Esophagus muscularis mucosa (tissue), 3 donors: ENCODE results near the gene MICU1.

Source experiments
- EP300 ChIP-seq: sonication (generic); formaldehyde crosslinking; IDR thresholded peaks from one replicate; pipeline ENCODE4 v1.6.1; 2017; ENCODE audit warnings: antibody characterized with exemption
- TF ChIP-seq, protein P1 (sequence below), 3 experiments: fragments of 200-600 bp in 2 of 3; fragments of 450-650 bp in 1 of 3; sonication (generic) in 2 of 3; IDR thresholded peaks; one replicate each; pipeline ENCODE4 v1.5.1; 2017 to 2019; ENCODE audit warnings: antibody characterized with exemption in 3 of 3, mild to moderate bottlenecking in 2 of 3, moderate library complexity in 1 of 3

DNA sequence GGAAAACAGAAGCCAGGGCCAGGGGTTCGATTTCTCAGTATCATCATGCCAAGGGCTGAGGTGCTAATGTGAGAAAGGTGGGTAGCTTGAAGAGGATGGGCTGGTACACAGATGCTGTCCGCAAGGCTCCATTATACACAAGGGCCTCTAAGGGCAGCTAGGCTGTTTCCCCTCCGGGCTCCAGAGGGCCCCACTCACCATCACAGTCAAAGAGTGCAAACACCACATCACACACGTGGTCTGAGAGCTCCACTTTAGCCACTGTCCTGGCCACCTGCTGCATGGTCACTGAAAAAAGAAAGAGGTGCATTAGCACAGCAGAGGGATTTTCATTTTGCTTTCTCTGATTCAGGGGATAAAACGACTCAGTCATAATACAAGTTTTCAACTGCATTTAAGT, 250.3 kb downstream of the MICU1 start:
- TF ChIP-seq, protein P1, sequence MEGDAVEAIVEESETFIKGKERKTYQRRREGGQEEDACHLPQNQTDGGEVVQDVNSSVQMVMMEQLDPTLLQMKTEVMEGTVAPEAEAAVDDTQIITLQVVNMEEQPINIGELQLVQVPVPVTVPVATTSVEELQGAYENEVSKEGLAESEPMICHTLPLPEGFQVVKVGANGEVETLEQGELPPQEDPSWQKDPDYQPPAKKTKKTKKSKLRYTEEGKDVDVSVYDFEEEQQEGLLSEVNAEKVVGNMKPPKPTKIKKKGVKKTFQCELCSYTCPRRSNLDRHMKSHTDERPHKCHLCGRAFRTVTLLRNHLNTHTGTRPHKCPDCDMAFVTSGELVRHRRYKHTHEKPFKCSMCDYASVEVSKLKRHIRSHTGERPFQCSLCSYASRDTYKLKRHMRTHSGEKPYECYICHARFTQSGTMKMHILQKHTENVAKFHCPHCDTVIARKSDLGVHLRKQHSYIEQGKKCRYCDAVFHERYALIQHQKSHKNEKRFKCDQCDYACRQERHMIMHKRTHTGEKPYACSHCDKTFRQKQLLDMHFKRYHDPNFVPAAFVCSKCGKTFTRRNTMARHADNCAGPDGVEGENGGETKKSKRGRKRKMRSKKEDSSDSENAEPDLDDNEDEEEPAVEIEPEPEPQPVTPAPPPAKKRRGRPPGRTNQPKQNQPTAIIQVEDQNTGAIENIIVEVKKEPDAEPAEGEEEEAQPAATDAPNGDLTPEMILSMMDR (IDR thresholded peaks at IDR 0.05), result no peak
- TF ChIP-seq EP300, result no peak
